NAMALWA (cell line): Measurements from ENCODE around the gene BST1.

Experiments
- DNase-seq: peaks from one replicate; pipeline ENCODE4 v3.0.0-alpha.2; 2015; ENCODE audit warnings: low spot score

The BST1 gene, protein sequence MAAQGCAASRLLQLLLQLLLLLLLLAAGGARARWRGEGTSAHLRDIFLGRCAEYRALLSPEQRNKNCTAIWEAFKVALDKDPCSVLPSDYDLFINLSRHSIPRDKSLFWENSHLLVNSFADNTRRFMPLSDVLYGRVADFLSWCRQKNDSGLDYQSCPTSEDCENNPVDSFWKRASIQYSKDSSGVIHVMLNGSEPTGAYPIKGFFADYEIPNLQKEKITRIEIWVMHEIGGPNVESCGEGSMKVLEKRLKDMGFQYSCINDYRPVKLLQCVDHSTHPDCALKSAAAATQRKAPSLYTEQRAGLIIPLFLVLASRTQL

DNA sequence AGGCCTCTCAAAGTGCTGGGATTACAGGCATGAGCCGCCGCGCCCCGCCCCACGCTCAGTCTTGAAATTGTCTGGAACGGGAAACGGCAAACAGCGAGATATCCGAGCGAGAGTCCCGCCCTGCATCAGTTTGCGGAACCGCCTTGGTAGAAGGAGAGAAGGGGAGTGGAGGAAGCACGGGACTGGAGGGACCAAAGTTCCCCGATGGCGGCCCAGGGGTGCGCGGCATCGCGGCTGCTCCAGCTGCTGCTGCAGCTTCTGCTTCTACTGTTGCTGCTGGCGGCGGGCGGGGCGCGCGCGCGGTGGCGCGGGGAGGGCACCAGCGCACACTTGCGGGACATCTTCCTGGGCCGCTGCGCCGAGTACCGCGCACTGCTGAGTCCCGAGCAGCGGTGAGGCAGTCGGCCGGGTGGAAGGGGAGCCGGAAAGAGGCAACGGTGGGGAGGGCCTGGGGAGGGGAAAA is at the start of gene BST1:
BST1 (plus strand) TSS at position 125 of the 463 bp plus-strand sequence; CDS start at position 205, 80 bp downstream.
- no peak for DNase-seq

DNA sequence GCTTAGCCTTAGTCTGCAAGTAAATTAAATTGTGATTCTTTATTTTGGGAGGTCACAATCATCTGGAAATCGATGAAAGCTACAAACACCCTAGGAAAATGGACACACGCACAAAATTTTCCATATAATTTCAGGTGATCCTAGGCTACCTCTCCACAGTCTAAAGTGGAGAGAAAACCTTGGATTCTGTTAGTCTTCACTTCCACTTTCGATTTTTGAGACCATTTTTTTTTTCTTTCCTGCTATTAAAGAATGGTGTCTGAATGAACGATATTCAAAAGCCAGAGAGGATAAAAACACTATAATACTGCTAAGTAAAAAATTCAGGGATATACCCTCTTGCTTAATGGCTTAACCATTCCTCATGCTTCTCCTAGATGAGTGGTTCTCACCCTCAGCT is 49.4 kb upstream of the BST1 start:
- no peak for DNase-seq

DNA sequence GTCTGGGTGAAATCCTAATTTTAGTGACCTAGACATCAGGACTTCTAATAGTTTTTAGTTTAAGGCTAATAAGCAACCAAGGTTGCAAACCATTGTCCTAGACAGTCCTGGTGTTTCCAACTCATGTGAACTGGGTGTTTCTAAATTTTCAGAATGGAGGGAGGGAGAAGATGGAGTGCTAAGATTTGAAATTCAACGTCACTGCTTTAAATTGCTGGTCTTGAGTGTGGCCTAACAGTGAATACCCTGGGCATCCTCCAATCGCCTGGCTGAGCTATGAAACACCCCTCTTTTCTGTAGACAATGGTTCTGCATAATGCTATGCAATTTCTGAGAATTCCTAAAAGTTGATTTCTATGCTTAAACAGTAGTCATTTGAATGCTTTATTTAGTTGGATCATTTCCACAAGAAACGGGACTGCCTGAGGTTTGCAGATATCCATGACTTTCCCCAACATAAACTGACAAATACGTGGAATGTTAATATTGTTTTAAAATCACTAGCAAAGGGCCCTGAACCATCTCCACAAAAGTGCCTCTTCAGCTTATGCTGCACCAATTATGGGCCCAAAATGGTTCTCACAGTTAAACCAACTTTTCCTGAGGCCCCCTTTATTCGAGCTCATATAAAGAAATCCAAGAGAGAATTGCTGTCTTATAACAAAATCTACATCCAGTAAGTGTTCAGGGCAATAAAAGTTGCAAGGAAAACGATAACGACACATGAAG is 48.8 kb upstream of the BST1 start:
- peak; percentile 73 for DNase-seq

DNA sequence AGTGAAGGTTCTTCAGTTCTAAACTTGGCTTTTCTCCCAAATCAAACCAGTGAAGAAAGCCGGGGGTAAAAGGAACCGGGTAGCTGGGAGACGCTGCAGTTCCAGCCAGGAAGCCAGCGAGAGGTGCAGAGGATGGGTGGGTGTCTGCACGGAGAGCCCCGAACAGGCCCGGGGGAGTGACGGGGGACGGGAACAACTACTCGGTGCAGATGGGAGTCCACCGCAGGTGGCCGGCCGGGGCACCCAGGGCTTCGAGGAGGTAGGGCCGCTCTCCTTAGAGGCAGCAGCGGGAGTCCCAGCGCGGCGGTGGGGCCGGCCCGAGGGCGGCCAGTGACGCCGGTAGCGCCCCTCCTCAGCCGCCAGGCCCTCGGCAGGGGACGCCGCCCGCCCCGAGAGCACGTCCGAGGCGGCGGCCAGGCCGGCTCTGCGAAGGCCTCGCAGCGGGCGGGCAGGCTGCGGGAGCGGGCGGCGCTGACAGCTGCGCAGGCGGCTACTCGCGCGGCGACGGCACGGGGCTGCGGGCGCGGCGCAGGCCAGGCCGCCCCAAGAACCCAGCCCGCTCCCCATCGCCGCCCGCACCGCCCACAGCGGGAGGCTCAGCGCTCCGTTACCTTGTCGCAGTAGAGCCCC is 48.2 kb upstream of the BST1 start:
- DNase-seq: peak; percentile 60

DNA sequence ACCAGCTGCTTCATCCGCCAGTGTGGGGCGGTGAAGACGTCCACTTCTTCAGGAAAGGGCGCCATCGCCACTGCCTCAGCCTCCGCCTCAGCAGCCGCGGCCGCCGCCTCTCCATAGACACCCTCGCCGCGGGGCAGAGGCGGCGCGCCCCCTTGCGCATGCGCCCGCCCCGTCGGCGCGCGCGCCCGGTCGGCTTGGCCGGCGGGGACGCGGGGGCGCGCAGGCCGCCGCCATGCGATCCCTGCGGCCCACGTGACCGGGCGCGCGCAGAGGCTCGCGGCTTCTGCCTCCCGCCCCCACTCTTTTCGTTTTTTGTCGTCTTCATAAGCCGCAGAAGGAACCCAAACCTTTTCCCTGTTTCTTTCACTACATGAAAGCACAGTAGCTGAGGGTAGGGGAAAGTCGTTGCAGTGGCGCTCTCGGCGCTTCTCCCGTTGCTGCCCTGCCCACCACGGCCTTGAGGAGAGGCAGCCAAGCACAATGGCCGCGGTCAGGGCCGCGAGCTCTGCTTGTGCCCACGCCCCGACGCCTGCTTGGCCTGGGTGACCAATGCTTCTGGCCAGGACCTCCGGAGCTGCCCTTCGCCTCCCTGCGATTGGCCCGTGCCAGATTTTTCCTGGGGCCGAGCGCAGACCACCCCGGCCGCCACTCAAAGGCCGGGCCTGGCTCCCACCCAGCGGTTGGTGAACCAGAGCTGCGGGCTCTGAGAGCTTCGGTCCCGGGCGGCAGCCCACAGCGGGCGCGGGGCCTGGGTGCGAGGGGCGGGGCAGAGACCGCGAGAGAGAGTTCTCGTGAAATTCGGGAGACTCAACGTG is 47.4 kb upstream of the BST1 start, which contains the start of gene FBXL5:
FBXL5 (minus strand) TSS at position 135 of the 815 bp plus-strand sequence; CDS start at position 65, 70 bp downstream.
- peak; percentile 89 for DNase-seq

DNA sequence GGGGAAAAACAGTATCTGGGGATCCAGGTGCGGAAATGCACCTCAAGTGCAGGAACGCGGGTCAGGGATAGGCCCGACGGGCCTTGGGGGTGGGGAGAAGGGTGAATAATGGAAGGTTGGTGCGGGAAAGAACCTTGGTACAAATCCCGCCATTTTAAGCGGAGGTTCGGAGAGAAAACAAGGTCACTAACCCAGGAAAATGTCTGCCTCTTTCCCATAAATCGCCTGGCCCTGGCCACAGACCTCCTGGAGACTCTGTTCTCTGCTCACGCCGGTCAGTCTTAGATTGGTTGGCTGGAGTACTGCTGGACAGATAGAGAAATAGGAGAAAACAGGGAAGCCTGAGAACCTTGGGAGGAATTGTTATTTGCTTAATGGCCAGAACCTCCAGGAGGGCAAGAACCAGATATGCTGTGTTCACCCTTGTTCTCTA is 46.8 kb upstream of the BST1 start:
- DNase-seq: no peak

DNA sequence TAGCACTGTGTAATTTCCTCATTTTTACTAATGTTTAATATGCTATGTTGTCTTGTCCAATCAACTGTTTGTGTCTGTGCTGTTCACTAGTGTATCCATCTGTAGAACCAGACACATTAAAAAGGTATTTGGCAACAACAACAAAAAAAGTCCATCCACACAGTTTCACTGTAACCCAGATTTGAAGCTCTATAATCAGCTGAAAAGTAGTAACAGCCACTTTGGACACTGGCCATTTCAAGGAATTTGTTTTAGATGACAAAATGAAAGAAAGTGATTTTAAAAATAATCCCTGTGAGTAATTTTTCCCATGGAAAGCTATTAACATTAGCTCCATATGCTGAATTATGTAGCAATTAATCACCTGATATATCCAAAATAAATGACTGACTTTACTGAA is 45.5 kb upstream of the BST1 start:
- no peak for DNase-seq

DNA sequence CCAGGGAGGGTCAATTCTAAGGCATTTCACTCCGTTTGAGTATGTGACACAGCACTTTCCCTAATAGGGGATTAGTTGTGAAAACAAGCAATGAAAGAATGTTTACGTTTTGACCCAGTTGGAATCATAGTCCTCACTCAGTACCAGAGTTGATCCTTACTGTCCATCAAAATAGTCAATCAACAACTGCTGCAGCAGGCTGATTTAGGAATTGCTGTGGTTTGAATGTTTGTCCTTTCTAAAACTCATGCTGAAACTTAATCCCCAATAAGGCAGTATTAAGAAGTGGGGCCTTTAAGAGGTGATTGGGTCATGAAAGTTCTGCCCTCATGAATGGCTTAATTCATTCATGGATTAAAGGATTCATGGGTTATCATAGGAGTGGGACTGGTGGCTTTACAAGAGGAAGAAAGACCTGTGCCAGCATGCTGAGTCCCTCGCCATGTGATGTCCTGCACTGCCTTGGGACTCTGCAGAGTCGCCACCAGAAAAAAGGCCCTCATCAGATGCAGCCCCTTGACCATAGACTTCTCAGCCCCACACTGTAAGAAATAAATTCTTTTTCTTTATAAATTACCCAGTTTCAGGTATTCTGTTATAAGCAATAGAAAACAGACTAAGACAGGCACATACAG is 44.6 kb upstream of the BST1 start:
- no peak for DNase-seq

DNA sequence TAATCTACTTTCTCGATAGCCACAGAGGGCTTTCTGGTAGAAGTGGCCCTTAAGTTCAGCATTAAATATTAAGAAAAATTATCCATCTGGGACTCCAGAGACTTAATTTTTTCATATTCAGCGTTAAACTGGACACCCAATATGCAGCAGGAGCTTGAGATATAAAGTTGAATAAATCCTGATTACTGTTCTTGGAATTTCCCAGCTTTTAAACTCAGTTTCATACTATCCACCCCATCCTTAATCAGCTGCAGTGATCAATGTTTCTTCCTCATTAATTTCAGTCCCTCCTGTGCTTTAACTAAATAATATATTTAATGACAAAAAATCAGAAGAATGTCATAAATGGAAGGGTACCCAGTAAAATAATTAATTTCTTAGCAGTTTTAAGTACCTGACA is 44.1 kb upstream of the BST1 start:
- DNase-seq: no peak

DNA sequence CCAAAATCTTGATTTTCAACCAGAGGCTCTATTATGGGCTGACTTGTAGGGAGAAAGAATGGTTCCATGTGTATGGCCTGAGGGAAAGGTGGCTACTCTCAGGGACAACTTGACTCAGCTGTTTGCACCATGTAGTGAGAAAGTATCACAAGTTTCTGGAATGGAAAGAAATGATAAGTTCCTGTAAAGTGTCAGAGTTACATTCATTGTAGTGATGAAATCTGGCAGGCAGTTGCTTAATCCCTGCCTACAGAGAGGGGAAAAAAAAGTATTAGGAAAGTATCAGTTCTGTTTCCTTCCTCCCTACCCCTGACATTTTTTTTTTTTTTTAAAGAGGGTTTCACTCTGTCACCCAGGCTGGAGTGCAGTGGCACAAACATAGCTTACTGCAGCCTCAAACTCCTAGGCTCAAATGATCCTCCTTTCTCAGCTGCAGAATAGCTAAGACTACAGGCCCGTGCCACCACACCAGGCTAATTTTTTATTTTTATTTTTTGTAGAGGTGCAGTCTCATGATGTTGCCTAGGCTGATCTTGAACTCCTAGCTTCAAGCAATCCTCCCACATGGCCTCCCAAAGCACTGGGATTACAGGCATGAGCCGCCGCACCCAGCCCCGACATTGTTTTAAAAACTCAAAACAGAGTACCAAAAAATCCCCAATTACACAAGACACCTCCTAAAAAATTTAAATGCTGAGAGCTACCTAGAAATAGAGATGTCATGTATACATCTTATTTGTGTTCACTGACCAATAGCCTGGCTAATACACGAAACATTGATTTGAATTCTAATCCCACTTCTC is 42.9 kb upstream of the BST1 start:
- no peak for DNase-seq

DNA sequence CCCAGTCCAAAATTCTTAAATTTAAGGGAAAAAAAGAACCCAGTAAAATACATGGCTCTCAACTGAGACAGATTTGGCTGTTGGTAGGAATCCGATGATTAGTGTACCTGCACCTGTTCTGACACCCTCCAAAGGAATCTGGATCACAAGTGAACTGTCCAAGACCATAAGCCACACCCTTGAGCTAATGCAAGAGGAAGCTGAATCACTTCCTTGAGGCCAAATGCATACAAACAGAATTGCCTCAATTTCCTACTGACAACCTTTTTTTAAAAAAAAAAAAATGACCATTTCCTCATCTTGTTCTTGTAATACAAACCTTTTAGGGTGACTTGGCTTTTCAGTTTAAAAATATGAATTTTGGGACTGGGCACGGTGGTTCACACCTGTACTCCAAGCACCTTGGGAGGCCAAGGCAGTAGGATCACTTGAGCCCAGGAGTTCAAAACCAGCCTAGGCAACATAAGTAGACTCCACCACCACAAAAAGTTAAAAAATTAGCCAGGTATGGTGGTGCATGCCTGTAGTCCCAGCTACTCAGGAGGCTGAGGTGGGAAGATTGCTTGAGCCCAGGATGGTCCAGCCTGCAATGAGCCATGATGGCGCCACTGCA is 37.0 kb upstream of the BST1 start:
- no peak for DNase-seq

DNA sequence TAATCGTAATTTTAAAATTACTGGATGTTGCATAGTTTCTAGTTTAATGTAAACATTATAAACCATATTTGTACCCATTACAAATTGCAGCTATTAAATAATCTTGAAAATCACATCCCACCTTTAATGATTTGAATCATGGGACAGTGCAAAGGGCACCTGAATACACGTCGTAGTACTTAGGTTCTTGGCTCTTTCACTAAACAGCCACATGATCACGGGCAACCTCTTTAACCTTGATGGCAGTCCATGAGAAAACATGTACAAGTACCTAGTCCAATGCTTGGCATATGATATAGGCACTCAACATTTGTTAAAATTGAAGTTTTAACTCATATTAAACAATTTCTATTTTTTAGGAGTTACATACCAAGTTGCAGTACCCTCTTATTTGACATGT is 35.9 kb upstream of the BST1 start:
- no peak for DNase-seq

DNA sequence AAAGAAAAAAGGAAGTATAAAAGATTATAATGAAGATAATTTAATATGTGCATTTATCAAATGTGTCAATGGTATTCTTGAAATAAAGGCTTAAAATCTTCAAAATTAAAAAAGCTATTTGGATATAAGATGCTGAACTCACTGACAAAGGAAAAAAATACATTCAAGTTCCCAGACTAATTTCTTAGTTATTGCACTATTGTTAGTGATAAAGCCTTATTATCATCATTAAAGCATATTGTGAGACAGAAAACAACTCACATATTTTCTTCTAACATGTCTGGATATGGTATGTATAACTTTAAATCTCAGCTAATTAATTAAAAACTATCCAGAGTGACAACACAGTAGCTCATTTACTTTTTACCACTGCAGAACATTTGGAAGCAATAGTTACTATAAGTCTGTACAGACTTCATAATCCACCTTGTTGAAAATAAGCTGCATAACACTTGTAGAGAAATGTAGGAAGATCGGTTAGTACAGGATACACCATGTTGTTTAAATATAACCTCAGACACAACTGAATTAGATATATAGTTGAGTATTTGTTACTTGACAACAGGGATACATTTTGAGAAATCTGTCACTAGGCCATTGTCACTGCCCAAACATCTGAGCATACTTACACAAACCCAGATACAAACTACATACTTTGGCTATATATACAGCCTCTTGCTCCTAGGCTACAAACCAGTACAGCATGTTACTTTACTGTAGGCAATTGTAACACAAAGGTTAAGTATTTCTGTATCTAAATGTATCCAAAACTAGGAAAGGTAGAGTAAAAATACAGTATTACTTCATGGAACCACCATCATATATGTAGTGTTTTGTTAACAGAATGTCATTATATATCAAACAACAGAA is 34.1 kb upstream of the BST1 start:
- DNase-seq: no peak

DNA sequence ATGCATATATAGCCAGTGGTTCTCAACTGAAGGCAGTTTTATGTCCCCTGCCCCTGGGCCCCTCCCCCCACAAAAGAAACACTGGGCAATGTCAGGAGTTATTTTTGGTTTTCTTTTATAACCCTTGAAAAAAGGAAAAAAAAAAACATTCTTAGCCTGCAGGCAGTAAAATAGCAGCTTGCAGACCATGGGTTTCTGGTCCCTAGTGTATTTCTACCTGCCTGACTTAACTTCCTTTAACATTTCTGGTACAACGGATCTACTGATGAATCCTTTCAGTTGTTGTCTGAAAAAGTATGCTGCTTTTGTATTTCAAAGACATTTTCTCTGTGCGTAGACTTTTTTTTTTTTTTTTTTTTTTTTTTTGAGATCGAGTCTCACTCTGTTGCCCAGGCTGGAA is 32.3 kb upstream of the BST1 start:
- no peak for DNase-seq

DNA sequence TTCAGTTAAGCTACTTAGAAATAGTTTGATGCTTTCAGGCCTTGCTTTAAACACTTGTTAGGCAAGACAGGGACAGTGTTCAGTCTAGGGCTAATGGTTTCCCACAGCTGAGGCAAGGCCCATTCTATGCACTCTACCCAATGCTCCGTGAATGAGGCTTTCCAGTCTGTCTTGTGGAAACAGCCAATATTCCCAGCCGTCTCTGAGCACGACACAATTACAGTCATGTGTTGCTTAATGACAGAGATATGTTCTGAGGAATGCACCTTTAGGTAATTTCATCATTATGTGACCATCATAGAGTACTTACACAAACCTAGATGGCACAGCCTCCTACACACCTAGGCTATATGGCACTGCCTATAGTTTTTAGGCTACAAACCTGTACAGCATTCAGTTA is 30.8 kb upstream of the BST1 start:
- no peak for DNase-seq

DNA sequence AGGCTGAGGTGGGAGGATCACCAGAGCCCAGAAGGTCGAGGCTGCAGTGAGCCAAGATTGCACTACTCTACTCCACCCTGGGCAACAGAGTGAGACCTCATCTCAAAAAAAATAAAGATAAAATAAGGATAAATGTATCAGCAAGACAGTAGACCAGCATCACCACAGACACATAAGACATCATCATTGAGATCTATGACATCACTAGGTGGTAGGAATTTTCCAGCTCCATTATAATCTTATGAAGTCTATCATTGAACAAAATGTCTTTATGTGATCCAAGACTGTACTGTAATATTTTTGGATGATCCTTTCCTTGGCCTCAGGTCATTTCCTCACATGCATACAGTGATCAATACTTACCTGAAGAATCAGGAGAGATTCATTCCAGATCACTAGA is 29.5 kb upstream of the BST1 start:
- no peak for DNase-seq

DNA sequence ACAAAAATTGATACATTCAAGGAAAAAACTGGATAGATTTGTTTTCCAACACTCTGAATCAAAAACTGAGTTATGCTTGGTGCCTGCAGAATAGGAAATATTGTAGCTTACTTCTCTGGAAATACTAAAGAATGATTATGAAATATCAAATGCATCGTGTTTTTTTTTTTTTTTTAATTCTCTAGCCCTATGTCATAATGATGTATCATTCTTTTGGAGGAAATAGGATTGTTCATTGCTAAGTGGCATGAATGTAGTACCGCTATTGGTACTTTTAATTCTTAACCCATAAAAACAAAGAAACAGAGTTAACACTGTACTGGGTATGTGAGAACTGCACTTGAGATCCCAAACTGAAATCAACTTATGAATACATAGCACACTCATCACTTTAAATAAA is 28.8 kb upstream of the BST1 start:
- no peak for DNase-seq

DNA sequence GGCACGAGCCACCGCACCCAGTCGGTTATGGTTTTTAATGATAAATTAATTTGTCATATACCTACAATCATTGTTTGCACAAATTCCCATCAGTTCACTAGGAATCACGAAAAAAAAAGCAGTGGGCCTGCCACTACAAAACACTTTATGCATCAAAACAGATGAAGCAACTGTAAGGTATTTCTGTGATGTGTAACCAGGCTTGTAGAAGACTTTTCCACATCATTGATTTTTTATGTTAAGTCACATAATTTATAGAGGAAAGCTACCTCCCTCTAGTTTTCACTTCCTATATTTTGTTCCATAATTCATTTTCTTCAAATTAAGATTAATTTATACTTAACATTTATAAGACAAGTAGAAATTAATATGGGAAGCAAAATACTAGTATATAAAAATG is 27.9 kb upstream of the BST1 start:
- DNase-seq: peak; percentile 44

DNA sequence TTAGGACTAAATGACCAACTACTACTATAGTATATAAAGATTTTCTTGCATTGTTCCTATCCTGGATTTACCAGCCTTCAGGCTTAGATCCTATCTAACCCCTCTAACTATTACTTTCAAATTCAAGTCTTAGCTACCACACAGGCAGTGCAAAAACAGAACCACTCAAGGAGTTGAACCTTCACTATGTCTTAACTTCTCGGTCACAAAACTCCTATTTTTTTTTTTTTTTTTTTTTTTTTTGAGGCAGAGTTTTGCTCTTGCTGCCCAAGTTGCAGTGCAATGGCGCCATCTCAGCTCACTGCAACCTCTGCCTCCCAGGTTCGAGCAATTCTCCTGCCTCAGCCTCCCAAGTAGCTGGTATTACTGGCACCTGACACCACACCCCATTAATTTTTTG is 27.5 kb upstream of the BST1 start:
- DNase-seq: peak; percentile 35
